SK-N-SH (cell line): ENCODE results near the gene SPP2. TPM values are rescaled to one million over a fixed set of nuclear protein-coding genes. Genes with fewer than 3 reads are reported as not detected.

Experiments
- CTCF ChIA-PET: fragments of 300-600, 350-600 bp; formaldehyde crosslinking; extraction: SDS; loops from one replicate; lab custom pipeline; 2021; lab: Yijun Ruan, JAX
- POLR2A ChIA-PET: fragments of 350-600 bp; sonication (Branson Sonifier 250); formaldehyde crosslinking; extraction: SDS; loops from one replicate; lab custom pipeline; 2020; ENCODE audit warnings: antibody characterized with exemption, inconsistent platforms; lab: Yijun Ruan, JAX
- DNase-seq: peaks from one replicate; pipeline ENCODE4 v3.0.0; 2012
- H2AFZ ChIP-seq: fragments of 200-600 bp; sonication (generic); 2 replicates; pipeline ENCODE4 v1.8.1; 2016; ENCODE audit warnings: antibody characterized with exemption, mild to moderate bottlenecking, low read depth
- H3F3A ChIP-seq: fragments of 200-600 bp; sonication (generic); replicated peaks from 2 replicates; pipeline ENCODE3; 2016; ENCODE audit warnings: antibody characterized with exemption, mild to moderate bottlenecking; ENCODE audit not compliant: insufficient read depth
- H3K27ac ChIP-seq, 2 experiments: fragments of 200-500 bp in 1 of 2; fragments of 200-600 bp in 1 of 2; sonication (Bioruptor generic) in 1 of 2; sonication (generic), shearing (Covaris generic) in 1 of 2; 2 replicates each; pipeline versions ENCODE4 v1.5.1 to v1.6.1; 2014 to 2016; ENCODE audit warnings: low read depth in 2 of 2, inconsistent platforms in 1 of 2, low read length in 1 of 2, mild to moderate bottlenecking in 1 of 2, mixed read lengths in 1 of 2
- H3K27me3 ChIP-seq: fragments of 200-600 bp; sonication (generic), shearing (Covaris generic); 2 replicates; pipeline ENCODE4 v1.6.1; 2016; ENCODE audit warnings: mixed run types; ENCODE audit not compliant: insufficient read depth
- H3K36me3 ChIP-seq, 2 experiments: fragments of 200-500 bp in 1 of 2; fragments of 200-600 bp in 1 of 2; sonication (Bioruptor generic) in 1 of 2; sonication (generic) in 1 of 2; replicated peaks in 1 of 2; 2 replicates each; pipeline versions ENCODE3 to v1.5.1; 2014 to 2016; ENCODE audit warnings: low read length in 1 of 2, mild to moderate bottlenecking in 1 of 2; ENCODE audit not compliant: insufficient read depth in 2 of 2, control insufficient read depth in 1 of 2
- H3K4me1 ChIP-seq, 2 experiments: fragments of 200-500 bp in 1 of 2; fragments of 200-600 bp in 1 of 2; sonication (Bioruptor generic) in 1 of 2; sonication (generic), shearing (Covaris generic) in 1 of 2; 2 replicates each; pipeline versions ENCODE4 v1.5.1 to v1.6.1; 2014 to 2016; ENCODE audit warnings: low read depth in 1 of 2, low read length in 1 of 2, mixed run types in 1 of 2; ENCODE audit not compliant: insufficient read depth in 2 of 2, control insufficient read depth in 1 of 2
- H3K4me2 ChIP-seq: fragments of 200-600 bp; sonication (generic), shearing (Covaris generic); 2 replicates; pipeline ENCODE4 v1.6.1; 2017; ENCODE audit warnings: mixed run types
- H3K4me3 ChIP-seq, 2 experiments: fragments of 200-500 bp in 1 of 2; fragments of 200-600 bp in 1 of 2; sonication (Bioruptor generic) in 1 of 2; sonication (generic), shearing (Covaris generic) in 1 of 2; 2 replicates each; pipeline versions ENCODE4 v1.5.1 to v1.8.1; 2014 to 2016; ENCODE audit warnings: low read depth in 2 of 2, inconsistent platforms in 1 of 2, low read length in 1 of 2, mild to moderate bottlenecking in 1 of 2, mixed read lengths in 1 of 2, moderate library complexity in 1 of 2
- H3K79me2 ChIP-seq: fragments of 200-600 bp; sonication (generic); 2 replicates; pipeline ENCODE4 v1.8.1; 2017; ENCODE audit warnings: mild to moderate bottlenecking; ENCODE audit not compliant: insufficient read depth
- H3K9ac ChIP-seq: fragments of 200-600 bp; sonication (generic); 2 replicates; pipeline ENCODE4 v1.6.1; 2017; ENCODE audit warnings: mixed run types
- H3K9me2 ChIP-seq: fragments of 200-600 bp; sonication (generic); 2 replicates; pipeline ENCODE4 v1.6.1; 2017; ENCODE audit warnings: mixed run types
- H3K9me3 ChIP-seq: fragments of 200-600 bp; sonication (generic); 2 replicates; pipeline ENCODE4 v1.6.1; 2017; ENCODE audit warnings: mixed run types, mild to moderate bottlenecking, moderate library complexity
- H4K20me1 ChIP-seq: fragments of 200-600 bp; sonication (generic); 2 replicates; pipeline ENCODE4 v1.6.1; 2017; ENCODE audit warnings: mild to moderate bottlenecking, mixed run types; ENCODE audit not compliant: insufficient read depth
- CHD2 ChIP-seq: fragments of 150-350 bp; IDR thresholded peaks from 2 replicates; pipeline ENCODE4 v1.6.1; 2018; ENCODE audit warnings: low read length; ENCODE audit not compliant: partially characterized antibody
- EP300 ChIP-seq, 2 experiments: IDR thresholded peaks; 2 replicates each; pipeline versions ENCODE4 v1.4.0 to v1.6.1; 2012; ENCODE audit warnings: borderline replicate concordance in 1 of 2, low read depth in 1 of 2, low read length in 1 of 2
- FOSL2 ChIP-seq: IDR thresholded peaks from 2 replicates; pipeline ENCODE4 v1.4.0; 2012; ENCODE audit warnings: low read depth, mild to moderate bottlenecking, moderate library complexity, borderline replicate concordance
- GABPA ChIP-seq: IDR thresholded peaks from 2 replicates; pipeline ENCODE4 v1.4.0; 2012; ENCODE audit warnings: low read depth, mild to moderate bottlenecking
- JUND ChIP-seq: IDR thresholded peaks from 2 replicates; pipeline ENCODE4 v1.4.0; 2012
- MEF2A ChIP-seq: IDR thresholded peaks from 2 replicates; pipeline ENCODE4 v1.4.0; 2012; ENCODE audit warnings: low read depth, borderline replicate concordance
- MXI1 ChIP-seq: IDR thresholded peaks from 2 replicates; pipeline ENCODE4 v1.6.1; 2012; ENCODE audit warnings: mild to moderate bottlenecking, low read depth, low read length, improper control_type of control experiment
- NFIC ChIP-seq: IDR thresholded peaks from 2 replicates; pipeline ENCODE4 v1.4.0; 2012; ENCODE audit warnings: borderline replicate concordance
- NRF1 ChIP-seq: IDR thresholded peaks from 2 replicates; pipeline ENCODE4 v1.6.1; 2012; ENCODE audit warnings: low read depth, mild to moderate bottlenecking, low read length
- RCOR1 ChIP-seq: fragments of 150-350 bp; IDR thresholded peaks from 2 replicates; pipeline ENCODE4 v1.6.1; 2017; ENCODE audit warnings: antibody characterized with exemption, low read length
- RFX5 ChIP-seq: IDR thresholded peaks from 2 replicates; pipeline ENCODE4 v1.6.1; 2012; ENCODE audit warnings: mild to moderate bottlenecking, improper control_type of control experiment, low read length
- RXRA ChIP-seq: IDR thresholded peaks from 2 replicates; pipeline ENCODE4 v1.4.0; 2012; ENCODE audit warnings: low read depth, mild to moderate bottlenecking, borderline replicate concordance
- TAF1 ChIP-seq: IDR thresholded peaks from 2 replicates; pipeline ENCODE4 v1.6.1; 2012; ENCODE audit warnings: low read depth, mild to moderate bottlenecking, low read length, moderate library complexity, borderline replicate concordance
- TCF12 ChIP-seq: IDR thresholded peaks from 2 replicates; pipeline ENCODE4 v1.4.0; 2012
- TEAD4 ChIP-seq: IDR thresholded peaks from 2 replicates; pipeline ENCODE4 v1.4.0; 2012; ENCODE audit warnings: mild to moderate bottlenecking, borderline replicate concordance; ENCODE audit not compliant: insufficient read depth
- YY1 ChIP-seq: IDR thresholded peaks from 2 replicates; pipeline ENCODE4 v1.4.0; 2012; ENCODE audit warnings: low read depth, mild to moderate bottlenecking
- WGBS: methylation state at CpG from one replicate; pipeline ENCODE4 v1.1.6; 2017; ENCODE audit warnings: low lambda C conversion rate; 5-methylcytosine and 5-hydroxymethylcytosine counted together
- polyA plus RNA-seq, 3 experiments: library from polyadenylated mRNA; depleted of rRNA; stranded (reverse); fragments of >200 nt; gene quantifications; 2 replicates each; pipeline ENCODE4 v1.2.3, GENCODE V29; 2012
- TF ChIP-seq, protein P1 (sequence below): fragments of 150-350 bp; IDR thresholded peaks from 2 replicates; pipeline ENCODE4 v1.6.1; 2016; ENCODE audit warnings: mild to moderate bottlenecking, low read depth, low read length
- TF ChIP-seq, protein P2 (sequence below): IDR thresholded peaks from 2 replicates; pipeline ENCODE4 v1.6.1; 2012; ENCODE audit warnings: mild to moderate bottlenecking, low read depth, low read length, moderate library complexity
- TF ChIP-seq, protein P3 (sequence below): fragments of 150-350 bp; IDR thresholded peaks from 2 replicates; pipeline ENCODE4 v1.6.1; 2017; ENCODE audit warnings: antibody characterized with exemption, low read length, low read depth, borderline replicate concordance

Gene SPP2
- polyA plus RNA-seq, 1 of the 3 experiments (the other 2 are of a cell fraction): 0.30 TPM

DNA sequence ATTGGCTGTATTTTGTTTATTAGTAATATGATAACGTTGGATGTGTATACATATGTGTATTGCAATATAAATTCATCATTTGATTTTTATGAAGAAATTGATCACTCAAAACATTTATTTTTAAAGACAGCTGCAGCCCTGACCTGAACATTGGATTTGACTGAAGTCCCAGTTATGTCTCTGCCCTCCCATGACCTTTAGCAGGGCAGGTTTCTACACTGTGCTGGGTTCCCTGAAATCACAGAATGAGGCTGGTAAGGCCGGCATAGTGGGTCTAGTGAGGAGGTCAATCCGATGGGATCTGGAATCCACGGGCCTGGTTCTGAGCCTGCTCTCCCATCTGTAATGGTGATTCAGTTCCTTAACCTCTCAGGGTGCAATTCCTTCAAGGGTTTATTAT lies 22.0 kb downstream of the SPP2 start:
- TF ChIP-seq, protein P1, sequence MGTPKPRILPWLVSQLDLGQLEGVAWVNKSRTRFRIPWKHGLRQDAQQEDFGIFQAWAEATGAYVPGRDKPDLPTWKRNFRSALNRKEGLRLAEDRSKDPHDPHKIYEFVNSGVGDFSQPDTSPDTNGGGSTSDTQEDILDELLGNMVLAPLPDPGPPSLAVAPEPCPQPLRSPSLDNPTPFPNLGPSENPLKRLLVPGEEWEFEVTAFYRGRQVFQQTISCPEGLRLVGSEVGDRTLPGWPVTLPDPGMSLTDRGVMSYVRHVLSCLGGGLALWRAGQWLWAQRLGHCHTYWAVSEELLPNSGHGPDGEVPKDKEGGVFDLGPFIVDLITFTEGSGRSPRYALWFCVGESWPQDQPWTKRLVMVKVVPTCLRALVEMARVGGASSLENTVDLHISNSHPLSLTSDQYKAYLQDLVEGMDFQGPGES: no peak
- TF ChIP-seq CHD2 (no peak), JUND (no peak), FOSL2 (no peak), TEAD4 (no peak), MXI1 (no peak), RCOR1 (no peak), TCF12 (no peak), RFX5 (no peak), RXRA (no peak), YY1 (no peak), TAF1 (no peak), NFIC (no peak), EP300 (IDR thresholded peaks at IDR 0.05; ENCODE audit: borderline replicate concordance in 1 of 2, low read depth in 1 of 2, low read length in 1 of 2) (no peak), GABPA (no peak), MEF2A (no peak), NRF1 (no peak)
- TF ChIP-seq, protein P2, sequence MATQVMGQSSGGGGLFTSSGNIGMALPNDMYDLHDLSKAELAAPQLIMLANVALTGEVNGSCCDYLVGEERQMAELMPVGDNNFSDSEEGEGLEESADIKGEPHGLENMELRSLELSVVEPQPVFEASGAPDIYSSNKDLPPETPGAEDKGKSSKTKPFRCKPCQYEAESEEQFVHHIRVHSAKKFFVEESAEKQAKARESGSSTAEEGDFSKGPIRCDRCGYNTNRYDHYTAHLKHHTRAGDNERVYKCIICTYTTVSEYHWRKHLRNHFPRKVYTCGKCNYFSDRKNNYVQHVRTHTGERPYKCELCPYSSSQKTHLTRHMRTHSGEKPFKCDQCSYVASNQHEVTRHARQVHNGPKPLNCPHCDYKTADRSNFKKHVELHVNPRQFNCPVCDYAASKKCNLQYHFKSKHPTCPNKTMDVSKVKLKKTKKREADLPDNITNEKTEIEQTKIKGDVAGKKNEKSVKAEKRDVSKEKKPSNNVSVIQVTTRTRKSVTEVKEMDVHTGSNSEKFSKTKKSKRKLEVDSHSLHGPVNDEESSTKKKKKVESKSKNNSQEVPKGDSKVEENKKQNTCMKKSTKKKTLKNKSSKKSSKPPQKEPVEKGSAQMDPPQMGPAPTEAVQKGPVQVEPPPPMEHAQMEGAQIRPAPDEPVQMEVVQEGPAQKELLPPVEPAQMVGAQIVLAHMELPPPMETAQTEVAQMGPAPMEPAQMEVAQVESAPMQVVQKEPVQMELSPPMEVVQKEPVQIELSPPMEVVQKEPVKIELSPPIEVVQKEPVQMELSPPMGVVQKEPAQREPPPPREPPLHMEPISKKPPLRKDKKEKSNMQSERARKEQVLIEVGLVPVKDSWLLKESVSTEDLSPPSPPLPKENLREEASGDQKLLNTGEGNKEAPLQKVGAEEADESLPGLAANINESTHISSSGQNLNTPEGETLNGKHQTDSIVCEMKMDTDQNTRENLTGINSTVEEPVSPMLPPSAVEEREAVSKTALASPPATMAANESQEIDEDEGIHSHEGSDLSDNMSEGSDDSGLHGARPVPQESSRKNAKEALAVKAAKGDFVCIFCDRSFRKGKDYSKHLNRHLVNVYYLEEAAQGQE: no peak
- TF ChIP-seq, protein P3, sequence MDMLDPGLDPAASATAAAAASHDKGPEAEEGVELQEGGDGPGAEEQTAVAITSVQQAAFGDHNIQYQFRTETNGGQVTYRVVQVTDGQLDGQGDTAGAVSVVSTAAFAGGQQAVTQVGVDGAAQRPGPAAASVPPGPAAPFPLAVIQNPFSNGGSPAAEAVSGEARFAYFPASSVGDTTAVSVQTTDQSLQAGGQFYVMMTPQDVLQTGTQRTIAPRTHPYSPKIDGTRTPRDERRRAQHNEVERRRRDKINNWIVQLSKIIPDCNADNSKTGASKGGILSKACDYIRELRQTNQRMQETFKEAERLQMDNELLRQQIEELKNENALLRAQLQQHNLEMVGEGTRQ: no peak
- Histone ChIP-seq H3K27me3 (no peaks in the 10 kb centered on the region), H3K4me1 (no peaks in the 10 kb centered on the region), H3K36me3 (no peaks in the 10 kb centered on the region), H3K9me3 (no peaks in the 10 kb centered on the region), H4K20me1 (no peaks in the 10 kb centered on the region), H3K4me2 (no peak overlapping the region), H3K27ac (no peak overlapping the region), H3K9me2 (no peaks in the 10 kb centered on the region), H3K79me2 (no peaks in the 10 kb centered on the region), H2AFZ (no peak overlapping the region), H3K9ac (no peak overlapping the region), H3F3A (no peaks in the 10 kb centered on the region), H3K4me3 (no peak overlapping the region)
- 83% methylated on average over 4 of the region's 4 CpGs for WGBS
- ChIA-PET POLR2A (no interaction called here), CTCF (no interaction called here)
- DNase-seq: no peak
